ENCODE data around the gene DSTYK.
A peak's percentile ranks its signal among the peaks of the same experiment; 100 is the strongest.
"Not testable (repeated sequence)": the region's sequence is repeated elsewhere in the genome, so short reads cannot be mapped to it uniquely, and the experiment has no call there.

The DSTYK gene

GRCh38 chr1:205170532-205171269 lies 40.8 kb downstream of the DSTYK start:
- DNase-seq (ENCODE audit: low spot score): no peak

DNA sequence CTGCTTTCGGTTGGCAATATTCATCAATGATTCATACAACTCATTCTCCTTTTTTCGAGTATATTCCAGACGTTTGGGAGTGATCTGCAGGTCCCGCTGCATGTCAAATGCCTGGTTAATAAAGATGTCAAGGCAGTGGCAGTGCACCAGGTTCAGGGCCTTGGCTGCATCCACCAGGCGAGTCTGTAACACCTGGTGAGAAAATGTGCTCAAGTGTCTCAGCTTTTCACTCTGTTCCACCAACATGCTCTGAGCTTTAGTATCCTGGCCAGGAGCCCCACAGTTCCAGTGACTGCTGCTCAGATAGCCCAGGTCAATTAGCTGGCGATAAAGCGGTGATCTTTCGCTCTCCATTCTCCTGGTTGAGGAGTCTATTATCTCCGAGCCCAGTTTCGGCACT lies 42.3 kb downstream of the DSTYK start:
- no peak for DNase-seq (ENCODE audit: low spot score)

- DNase-seq (ENCODE audit: low spot score): no peak
These were observed 43.2 kb downstream of the DSTYK start for GRCh38 chr1:205168291-205168690.

DNA sequence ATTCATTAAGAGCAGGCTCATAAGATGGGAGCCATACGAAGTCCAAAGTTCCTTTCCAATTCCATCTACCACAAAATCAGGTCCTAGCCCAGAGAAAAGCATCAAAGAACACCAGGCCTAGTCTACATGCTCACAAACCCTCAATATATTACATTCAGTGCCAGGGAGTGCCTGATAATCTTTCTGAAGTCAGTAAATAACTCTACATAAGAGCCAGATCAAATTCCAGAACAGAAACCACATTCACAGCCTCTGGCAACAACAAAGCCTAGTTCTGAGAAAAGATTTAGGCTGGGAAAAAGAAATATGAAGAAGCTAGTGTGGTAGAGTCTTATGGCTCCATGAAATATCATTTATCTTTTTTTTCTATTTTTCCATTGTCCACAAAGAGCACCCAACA lies 49.2 kb downstream of the DSTYK start:
- DNase-seq (ENCODE audit: low spot score): no peak

- no peak for DNase-seq (ENCODE audit: low spot score)
These were observed 50.4 kb downstream of the DSTYK start for GRCh38 chr1:205161076-205161475.

DNA sequence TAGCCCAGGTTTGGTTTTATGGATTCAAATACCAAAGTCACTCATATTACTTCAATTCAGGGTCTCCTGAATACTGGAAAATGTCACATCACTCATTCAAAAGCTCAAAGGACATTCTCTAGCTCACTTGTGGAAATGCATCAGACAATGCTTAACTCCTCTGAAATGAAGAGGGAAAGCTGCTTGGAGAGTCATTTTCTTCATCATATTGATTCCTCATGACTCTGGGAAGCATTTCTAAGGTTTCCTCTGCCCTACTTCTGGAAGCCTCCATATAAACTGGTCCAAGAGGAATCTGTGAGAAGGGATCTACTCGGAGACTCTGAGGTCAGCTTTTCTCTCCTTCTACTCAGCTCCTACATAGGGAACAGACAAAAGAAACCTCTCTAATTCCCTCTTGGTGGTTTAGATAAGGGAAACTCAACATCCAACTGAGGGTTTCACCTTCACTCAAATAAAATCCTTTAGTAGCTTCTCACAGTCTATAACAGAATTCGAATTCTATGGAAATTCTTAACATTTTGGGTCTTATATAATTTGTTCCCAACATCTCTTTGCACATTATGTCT lies 53.4 kb downstream of the DSTYK start:
- no peak for DNase-seq (ENCODE audit: low spot score)

DNA sequence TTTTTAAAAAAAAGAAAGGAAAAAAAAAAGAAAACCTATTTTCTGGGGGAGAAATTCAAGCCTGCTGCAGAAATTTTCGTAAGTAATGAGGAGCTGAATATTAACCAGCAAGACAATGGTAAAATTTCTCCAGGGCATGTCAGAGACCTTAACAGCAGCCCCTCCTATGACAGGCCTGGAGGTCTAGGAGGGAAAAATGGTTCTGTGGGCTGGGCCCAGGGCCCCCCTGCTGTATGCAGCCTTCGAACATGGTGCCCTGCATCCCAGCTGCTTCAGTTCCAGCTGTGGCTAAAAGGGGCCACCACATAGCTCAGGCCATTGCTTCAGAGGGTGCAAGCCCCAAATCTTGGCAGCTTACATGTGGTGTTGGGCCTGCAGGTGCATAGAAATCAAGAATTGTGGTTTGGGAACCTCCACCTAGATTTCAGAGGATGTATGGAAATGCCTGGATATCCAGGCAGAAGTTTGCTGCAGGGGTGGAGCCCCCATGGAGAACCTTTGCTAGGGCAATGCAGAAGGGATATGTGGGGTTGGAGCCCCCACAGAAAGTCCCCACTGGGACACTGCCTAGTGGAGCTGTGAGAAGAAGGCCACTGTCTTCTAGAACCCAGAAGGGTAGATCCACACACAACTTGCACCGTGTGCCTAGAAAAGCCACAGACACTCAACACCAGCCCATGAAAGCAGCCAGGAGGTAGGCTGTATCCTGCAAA lies 55.7 kb downstream of the DSTYK start:
- DNase-seq (ENCODE audit: low spot score): not testable (repeated sequence)

GRCh38 chr1:205152505-205152904 lies 59.0 kb downstream of the DSTYK start:
- DNase-seq (ENCODE audit: low spot score): no peak

- DNase-seq (ENCODE audit: low spot score): no peak
These were observed 60.7 kb downstream of the DSTYK start for GRCh38 chr1:205150651-205151428.

- DNase-seq (ENCODE audit: low spot score): no peak
These were observed 64.2 kb downstream of the DSTYK start for GRCh38 chr1:205147191-205147835.

DNA sequence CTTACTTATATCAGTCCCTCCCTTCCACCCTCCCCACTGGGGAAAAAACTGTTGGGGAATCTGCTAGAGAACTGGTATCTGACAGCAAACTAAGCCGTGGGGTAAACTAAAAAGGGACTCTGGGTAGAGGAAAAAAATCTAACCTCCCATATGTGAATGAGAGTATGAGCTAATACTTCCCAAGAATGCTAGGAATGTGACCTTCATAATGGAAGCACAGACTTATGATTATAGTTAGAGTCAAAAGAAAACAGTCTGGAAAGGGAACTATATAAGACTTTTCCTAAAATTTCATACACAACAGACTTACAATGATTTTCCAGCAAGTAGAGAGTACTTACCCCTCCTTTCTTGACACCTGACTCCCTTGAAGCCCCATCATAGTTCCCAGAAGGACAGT lies 66.8 kb downstream of the DSTYK start:
- no peak for DNase-seq (ENCODE audit: low spot score)

DNA sequence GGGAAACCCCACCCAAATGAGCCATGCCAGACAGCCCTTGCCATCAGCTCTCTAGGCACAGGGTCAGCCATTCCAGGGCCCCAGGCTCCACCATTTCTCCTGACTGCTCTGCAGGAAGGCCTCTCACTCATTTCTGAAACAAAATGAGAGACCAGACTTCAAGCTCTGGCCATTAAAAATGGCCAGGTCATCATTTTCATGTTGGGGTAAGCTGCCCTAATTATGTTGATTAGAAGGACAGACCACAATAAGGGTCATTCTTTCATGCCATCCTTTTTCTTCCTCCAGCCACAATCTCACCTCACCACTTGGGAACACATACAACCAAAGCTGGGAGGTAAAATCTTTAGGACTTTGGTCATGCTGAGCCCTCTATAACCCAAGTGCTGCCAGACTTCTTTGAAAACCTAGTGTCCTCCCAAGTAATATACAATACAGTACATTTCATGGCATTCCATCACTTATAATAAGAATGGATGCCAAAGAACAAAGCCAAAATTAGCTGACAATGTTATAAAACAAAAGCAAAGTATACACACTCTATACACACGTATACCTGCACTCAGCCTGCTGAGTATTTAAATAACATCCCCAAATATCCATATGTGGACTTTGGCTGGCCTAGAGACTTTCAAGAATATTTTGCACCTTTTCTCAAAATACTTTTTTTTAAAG lies 67.3 kb downstream of the DSTYK start:
- no peak for DNase-seq (ENCODE audit: low spot score)

DNA sequence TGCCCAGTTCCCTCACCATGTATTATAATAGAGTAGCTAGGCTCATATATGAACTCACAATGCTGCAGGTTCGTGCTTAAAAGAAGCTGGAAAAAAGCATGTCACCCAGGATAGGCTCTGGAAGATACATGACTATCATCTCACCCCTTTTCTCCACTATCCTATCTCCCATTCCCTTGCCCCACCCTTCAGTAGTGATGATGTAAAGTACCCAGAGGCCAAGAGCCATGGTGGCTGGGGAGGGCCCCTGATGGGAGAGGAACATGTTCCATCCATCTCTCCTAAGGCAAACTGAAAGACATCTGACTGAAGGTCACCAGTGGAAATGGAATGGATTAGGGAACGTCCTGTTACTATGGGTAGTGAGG lies 69.4 kb downstream of the DSTYK start:
- no peak for DNase-seq (ENCODE audit: low spot score)

DNA sequence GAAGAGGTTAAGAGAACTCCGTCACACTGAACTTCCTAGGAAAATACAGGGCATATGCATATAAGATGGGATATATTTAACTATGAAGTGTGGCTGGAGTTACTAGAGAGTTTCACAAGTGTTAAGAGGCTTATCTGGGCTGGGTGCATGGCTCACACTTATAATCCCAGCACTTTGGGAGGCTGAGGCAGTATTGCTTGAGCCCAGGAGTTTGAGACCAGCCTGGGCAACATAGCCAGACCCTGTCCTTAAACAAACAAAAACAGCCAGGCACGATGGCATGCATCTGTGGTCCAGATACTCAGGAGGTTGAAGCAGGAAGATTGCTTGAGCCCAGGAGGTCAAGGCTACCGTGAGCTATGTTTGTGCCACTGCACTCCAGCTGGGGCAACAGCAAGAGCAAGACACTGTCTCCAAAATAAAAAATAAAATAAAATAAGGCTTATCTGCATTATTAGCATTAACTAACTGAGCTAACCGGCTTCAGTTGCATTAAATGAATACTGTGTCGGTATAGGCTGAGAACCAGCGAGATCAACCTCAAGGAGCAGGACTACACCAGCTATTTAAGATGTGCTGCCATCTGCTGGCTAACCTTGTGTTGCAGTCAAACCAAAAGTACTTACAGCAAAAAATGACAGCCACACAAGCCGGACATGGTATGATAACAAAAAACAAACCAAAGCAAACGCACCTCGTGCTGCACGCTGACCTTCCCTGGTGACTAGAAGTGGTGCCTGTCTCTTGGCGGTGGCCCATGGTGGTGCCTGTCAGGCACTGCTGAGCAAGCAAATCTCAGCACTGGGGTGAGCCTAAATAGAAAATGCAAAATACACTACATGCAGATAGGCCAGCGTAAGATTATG lies 70.0 kb downstream of the DSTYK start:
- peak; percentile 86 for DNase-seq (ENCODE audit: low spot score)

DNA sequence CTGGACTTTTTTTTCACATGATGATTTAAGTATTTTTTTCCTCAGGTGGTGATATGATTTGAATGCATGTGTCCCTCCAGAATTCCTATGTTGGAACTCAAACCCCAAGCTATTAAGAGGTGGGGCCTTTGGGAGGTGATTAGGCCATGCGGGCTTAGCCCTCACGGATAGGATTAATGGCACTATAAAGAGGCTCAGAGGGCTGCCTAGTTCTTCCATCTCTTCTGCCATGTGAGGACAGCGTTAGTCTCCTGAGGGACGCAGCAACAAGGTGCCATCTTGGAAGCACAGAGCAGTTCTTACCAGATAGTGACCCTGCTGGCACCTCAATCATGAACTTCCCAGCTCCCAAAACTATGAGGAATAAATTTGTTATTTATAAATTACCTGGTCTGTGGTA lies 71.4 kb downstream of the DSTYK start:
- DNase-seq (ENCODE audit: low spot score): no peak

- DNase-seq (ENCODE audit: low spot score): no peak
These were observed 73.6 kb downstream of the DSTYK start for GRCh38 chr1:205137901-205138300.

- DNase-seq (ENCODE audit: low spot score): no peak
These were observed 78.2 kb downstream of the DSTYK start for GRCh38 chr1:205133287-205133686.

GRCh38 chr1:205129447-205130029 lies 82.0 kb downstream of the DSTYK start:
- DNase-seq (ENCODE audit: low spot score): no peak

GRCh38 chr1:205128050-205128449 lies 83.5 kb downstream of the DSTYK start:
- no peak for DNase-seq (ENCODE audit: low spot score)

- DNase-seq (ENCODE audit: low spot score): no peak
These were observed 83.9 kb downstream of the DSTYK start for GRCh38 chr1:205127646-205128045.

All from RKO (cell line).